Chondrocyte (in vitro differentiated cells): ENCODE results near the gene DLX6. TPM values are rescaled to one million over a fixed set of nuclear protein-coding genes. Genes with fewer than 3 reads are reported as not detected.

Source experiments
- DNase-seq: peaks from one replicate; pipeline ENCODE4 v3.0.0; 2021; ENCODE audit warnings: mixed read lengths, low spot score
- H3K27ac Mint-ChIP-seq: one replicate; pipeline ENCODE4 v1.8.0; 2021; ENCODE audit warnings: mild to moderate bottlenecking, moderate library complexity, mixed read lengths; ENCODE audit not compliant: unreplicated experiment
- H3K27me3 Mint-ChIP-seq: 2 replicates; pipeline ENCODE4 v1.8.0; 2021; ENCODE audit warnings: low read depth, mixed read lengths
- H3K36me3 Mint-ChIP-seq: 2 replicates; pipeline ENCODE4 v1.8.0; 2021; ENCODE audit warnings: low read depth, mixed read lengths
- H3K4me1 Mint-ChIP-seq: 2 replicates; pipeline ENCODE4 v1.8.0; 2021; ENCODE audit warnings: low read depth, mild to moderate bottlenecking, mixed read lengths
- H3K4me3 Mint-ChIP-seq: one replicate; pipeline ENCODE4 v1.8.0; 2021; ENCODE audit warnings: mild to moderate bottlenecking, moderate library complexity, mixed read lengths; ENCODE audit not compliant: unreplicated experiment
- H3K9me3 Mint-ChIP-seq: 2 replicates; pipeline ENCODE4 v1.8.0; 2021; ENCODE audit warnings: low read depth, mixed read lengths
- total RNA-seq: library from RNA; stranded (reverse); gene quantifications from 3 replicates; pipeline ENCODE4 v1.2.1, GENCODE V29; 2021
- TF ChIP-seq, protein P1 (sequence below): fragments of 200-600 bp; sonication (generic); IDR thresholded peaks from 2 replicates; pipeline ENCODE4 v1.5.0; 2021; ENCODE audit warnings: antibody characterized with exemption, mild to moderate bottlenecking, moderate library complexity

The DLX6 gene
- total RNA-seq, 1 donor from 2014 or later: not detected

DNA sequence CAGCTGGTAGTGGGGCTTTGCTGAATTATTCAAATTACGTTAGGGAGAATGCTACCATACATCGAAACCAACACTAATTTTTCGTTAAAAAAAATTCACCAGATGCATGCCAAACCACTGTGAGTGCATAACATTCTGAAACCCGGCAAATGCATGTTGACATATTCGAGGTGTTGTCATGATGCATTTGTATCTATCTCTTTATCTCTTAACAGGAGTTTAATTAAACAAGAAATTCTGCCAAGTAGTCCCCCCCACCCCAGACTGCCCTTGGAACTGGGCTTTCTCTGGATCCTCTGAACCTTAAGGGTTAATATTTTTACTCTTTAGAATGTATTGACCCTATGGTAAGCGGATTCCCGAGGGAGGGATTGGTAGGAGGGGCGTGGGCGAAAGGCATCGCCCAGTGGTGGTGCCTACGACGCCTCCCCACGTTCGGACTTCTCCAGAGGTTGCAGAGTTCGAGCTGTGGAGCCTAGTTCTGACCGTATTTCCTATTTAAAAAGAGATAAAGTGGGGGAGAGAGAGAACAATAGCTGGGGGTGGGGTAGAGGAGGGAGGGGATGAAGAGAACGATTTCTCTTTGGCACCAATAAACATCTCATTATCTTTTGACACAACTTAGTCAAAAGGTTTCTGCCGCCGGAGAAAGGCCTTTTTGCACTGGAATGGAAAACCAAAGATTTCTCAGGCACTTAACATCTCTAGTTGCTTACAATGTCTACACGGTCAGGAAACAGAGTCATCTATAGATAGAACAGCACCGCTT is 7.2 kb downstream of the DLX6 start:
- Mint-ChIP-seq H3K27me3 (peaks cover 91% of the 10 kb centered on the region), H3K36me3 (peaks cover 3% of the 10 kb centered on the region), H3K27ac (no peak overlapping the region), H3K4me3 (no peak overlapping the region), H3K9me3 (no peaks in the 10 kb centered on the region), H3K4me1 (peaks cover 20% of the 10 kb centered on the region)
- TF ChIP-seq, protein P1, sequence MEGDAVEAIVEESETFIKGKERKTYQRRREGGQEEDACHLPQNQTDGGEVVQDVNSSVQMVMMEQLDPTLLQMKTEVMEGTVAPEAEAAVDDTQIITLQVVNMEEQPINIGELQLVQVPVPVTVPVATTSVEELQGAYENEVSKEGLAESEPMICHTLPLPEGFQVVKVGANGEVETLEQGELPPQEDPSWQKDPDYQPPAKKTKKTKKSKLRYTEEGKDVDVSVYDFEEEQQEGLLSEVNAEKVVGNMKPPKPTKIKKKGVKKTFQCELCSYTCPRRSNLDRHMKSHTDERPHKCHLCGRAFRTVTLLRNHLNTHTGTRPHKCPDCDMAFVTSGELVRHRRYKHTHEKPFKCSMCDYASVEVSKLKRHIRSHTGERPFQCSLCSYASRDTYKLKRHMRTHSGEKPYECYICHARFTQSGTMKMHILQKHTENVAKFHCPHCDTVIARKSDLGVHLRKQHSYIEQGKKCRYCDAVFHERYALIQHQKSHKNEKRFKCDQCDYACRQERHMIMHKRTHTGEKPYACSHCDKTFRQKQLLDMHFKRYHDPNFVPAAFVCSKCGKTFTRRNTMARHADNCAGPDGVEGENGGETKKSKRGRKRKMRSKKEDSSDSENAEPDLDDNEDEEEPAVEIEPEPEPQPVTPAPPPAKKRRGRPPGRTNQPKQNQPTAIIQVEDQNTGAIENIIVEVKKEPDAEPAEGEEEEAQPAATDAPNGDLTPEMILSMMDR: no peak
- DNase-seq: no peak

- Mint-ChIP-seq H3K27me3 (peaks cover 91% of the 10 kb centered on the region), H3K36me3 (peaks cover 3% of the 10 kb centered on the region), H3K9me3 (no peaks in the 10 kb centered on the region), H3K27ac (no peak overlapping the region), H3K4me1 (peaks cover 27% of the 10 kb centered on the region), H3K4me3 (no peak overlapping the region)
- TF ChIP-seq, protein P1: no peak
- no peak for DNase-seq
Observed at GRCh38 chr7:97013134-97013844, 7.9 kb downstream of the DLX6 start.

- H3K27ac Mint-ChIP-seq: no peak overlapping the region
- TF ChIP-seq, protein P1: no peak
- H3K4me1 Mint-ChIP-seq: peaks cover 29% of the 10 kb centered on the region
- no peak for DNase-seq
- peaks cover 91% of the 10 kb centered on the region for H3K27me3 Mint-ChIP-seq
- no peak overlapping the region for H3K4me3 Mint-ChIP-seq
- no peaks in the 10 kb centered on the region for H3K9me3 Mint-ChIP-seq
- H3K36me3 Mint-ChIP-seq: peaks cover 4% of the 10 kb centered on the region
Observed at GRCh38 chr7:97013845-97014134, 8.4 kb downstream of the DLX6 start.

DNA sequence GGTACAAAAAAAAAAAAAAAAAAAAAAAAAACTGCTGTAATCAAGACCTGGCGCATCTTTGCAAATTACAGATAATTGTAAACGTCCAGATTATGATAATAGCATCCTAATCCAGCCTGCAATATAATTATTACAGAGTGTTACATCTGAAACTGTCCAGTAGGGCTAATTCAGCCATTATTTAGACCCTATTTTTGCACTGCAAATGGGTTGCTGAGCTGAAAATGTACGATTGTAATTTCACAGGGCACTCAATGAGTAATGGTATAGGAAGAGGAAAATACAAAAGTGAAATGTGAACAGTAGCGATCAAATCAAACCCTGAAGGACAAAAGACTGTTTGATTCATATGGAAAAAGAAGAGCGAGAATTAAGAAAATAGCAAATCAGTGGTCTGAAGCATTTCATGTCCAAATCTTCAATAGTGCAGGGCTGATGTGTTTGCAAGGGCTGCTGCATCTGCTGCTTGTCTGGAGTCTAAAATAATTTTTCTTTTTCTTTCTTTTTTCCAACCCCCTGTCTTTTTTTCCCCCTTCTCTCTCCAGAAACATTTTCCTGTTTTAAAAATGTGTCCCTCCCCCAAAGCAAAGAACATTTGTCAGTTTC is 8.9 kb downstream of the DLX6 start:
- peaks cover 29% of the 10 kb centered on the region for H3K4me1 Mint-ChIP-seq
- no peak for DNase-seq
- no peak overlapping the region for H3K27ac Mint-ChIP-seq
- TF ChIP-seq, protein P1: no peak
- H3K4me3 Mint-ChIP-seq: no peak overlapping the region
- H3K9me3 Mint-ChIP-seq: no peaks in the 10 kb centered on the region
- peaks cover 93% of the 10 kb centered on the region for H3K27me3 Mint-ChIP-seq
- peaks cover 7% of the 10 kb centered on the region for H3K36me3 Mint-ChIP-seq

DNA sequence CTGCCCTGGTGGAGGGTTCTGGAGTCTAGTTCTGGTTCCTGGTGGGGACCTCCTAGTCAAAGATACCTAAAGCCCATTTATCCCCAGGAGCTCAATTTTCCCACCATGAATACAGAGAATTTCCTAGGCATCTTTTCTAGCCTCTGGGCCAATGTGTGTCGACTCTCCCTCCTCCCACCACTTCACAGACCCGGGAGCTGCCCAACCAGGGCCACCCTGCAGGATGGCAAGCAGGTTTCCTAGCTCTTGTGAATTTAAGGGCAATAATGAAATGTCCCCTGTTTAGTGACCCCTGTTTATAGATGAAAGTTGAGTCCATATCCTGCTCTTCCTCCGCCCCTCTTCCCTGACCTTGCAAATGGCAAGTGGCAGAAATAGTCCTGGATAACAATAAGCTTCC is 9.9 kb downstream of the DLX6 start:
- Mint-ChIP-seq H3K36me3 (peaks cover 7% of the 10 kb centered on the region), H3K27ac (no peak overlapping the region), H3K27me3 (peaks cover 92% of the 10 kb centered on the region), H3K4me1 (peaks cover 29% of the 10 kb centered on the region), H3K9me3 (no peaks in the 10 kb centered on the region), H3K4me3 (no peak overlapping the region)
- no peak for DNase-seq
- TF ChIP-seq, protein P1: no peak
